GM10248 (cell line): ENCODE data around the gene TTC27.

Source experiments
- CTCF ChIA-PET: fragments of 300-600 bp; sonication (Branson Sonifier 250); formaldehyde crosslinking; extraction: SDS; loops from one replicate; lab custom pipeline; 2021; ENCODE audit warnings: antibody characterized with exemption; lab: Yijun Ruan, JAX
- POLR2A ChIA-PET: fragments of 350-650 bp; sonication (Branson Sonifier 250); formaldehyde crosslinking; extraction: SDS; loops from one replicate; lab custom pipeline; 2020; ENCODE audit warnings: antibody characterized with exemption; lab: Yijun Ruan, JAX
- DNase-seq: peaks from one replicate; pipeline ENCODE4 v3.0.0; 2012; ENCODE audit errors: extremely low spot score
- TF ChIP-seq, protein P1 (sequence below): IDR thresholded peaks from 2 replicates; pipeline ENCODE4 v1.5.1; 2012; ENCODE audit warnings: mild to moderate bottlenecking, low read depth; ENCODE audit errors: extremely low read depth, missing control alignments, control extremely low read depth

Gene TTC27

DNA sequence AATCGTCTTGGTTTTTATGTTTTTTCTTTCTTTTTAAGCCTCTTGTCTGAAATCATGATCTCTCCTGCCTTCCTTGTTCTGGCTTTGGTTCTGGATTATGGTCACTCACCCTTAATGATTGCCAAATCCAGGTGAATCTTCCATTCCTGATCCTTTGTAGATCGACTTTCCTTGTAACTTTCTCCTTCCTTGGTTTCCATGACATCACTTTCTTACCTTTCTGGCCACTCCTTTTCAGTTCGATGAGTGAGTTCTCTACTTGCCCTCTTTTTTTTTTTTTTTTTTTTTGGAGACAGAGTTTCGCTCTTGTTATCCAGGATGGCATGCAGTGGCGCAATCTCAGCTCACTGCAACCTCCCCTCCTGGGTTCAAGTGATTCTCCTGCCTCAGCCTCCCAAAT lies 179.8 kb downstream of the TTC27 start:
- ChIA-PET POLR2A (no interaction called here), CTCF (no interaction called here)
- no peak for DNase-seq
- TF ChIP-seq, protein P1, sequence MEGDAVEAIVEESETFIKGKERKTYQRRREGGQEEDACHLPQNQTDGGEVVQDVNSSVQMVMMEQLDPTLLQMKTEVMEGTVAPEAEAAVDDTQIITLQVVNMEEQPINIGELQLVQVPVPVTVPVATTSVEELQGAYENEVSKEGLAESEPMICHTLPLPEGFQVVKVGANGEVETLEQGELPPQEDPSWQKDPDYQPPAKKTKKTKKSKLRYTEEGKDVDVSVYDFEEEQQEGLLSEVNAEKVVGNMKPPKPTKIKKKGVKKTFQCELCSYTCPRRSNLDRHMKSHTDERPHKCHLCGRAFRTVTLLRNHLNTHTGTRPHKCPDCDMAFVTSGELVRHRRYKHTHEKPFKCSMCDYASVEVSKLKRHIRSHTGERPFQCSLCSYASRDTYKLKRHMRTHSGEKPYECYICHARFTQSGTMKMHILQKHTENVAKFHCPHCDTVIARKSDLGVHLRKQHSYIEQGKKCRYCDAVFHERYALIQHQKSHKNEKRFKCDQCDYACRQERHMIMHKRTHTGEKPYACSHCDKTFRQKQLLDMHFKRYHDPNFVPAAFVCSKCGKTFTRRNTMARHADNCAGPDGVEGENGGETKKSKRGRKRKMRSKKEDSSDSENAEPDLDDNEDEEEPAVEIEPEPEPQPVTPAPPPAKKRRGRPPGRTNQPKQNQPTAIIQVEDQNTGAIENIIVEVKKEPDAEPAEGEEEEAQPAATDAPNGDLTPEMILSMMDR, result no peak

DNA sequence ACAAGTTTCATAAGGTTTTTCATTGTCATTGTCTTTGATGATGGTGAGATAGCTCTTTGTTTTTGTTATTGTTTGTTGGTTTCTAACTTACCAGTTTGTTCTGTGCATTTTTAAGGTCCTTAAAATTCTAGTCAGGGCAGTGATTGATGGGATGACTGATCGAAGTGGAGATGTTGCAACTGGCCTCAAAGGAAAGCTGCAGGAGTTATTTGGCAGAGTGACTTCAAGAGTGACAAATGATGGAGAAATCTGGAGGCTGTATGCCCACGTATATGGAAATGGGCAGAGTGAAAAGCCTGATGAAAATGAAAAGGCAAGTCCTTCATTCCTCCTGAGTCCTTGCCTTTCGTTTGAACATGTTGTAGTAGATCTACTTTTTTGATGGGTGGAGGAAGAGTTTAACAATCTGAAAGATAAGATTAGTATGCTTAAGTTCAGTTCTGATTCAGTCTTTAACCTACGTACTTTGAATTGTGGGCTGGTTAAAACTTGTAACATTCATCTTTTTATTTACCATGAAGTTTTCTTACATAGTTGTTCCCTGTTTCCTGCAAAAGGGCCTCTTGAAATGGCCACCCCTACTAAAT lies 183.2 kb downstream of the TTC27 start:
- TF ChIP-seq, protein P1, result no peak
- DNase-seq, result no peak
- ChIA-PET CTCF (interaction anchor here (1.0 kb wide), 1 partner anchor 10 kb away, joined by 5 read pairs; no protein-coding TSS in a partner anchor), POLR2A (no interaction called here)

DNA sequence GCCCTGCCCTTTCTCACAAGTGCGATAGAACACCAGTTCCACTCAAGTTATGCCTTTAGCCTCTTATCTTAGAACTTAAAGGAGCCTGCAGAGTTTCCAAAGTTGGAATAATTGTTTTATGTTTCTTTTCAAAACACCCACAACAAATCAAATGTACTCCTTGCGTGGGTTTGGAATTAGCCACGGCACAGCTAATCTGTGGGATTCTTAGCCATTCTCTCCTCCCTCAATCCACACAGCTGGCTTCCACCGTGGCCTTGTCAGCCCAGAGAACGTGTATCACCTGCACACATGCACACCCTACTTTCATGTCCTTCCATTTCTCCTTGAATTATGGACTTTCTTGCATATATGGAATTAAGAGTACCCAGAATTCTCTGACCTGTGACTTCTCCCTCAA lies 183.8 kb downstream of the TTC27 start:
- CTCF ChIA-PET, result no interaction called here
- POLR2A ChIA-PET, result no interaction called here
- TF ChIP-seq, protein P1, result no peak
- no peak for DNase-seq

DNA sequence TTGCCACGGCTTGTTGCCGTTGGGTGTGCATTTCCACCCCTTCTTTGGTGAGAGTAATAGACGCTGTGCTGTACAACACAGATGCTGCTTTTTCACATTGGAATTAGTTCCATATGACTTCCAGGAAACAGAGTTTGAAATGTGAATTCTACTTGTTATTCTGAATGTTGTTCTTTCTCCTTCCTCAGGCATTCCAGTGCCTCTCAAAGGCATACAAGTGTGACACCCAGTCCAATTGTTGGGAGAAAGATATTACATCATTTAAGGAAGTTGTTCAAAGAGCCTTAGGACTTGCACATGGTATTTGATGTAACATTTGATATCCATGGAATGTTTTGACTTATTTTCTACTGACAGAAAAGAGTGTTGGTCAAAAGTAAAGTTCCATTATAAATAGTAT lies 184.5 kb downstream of the TTC27 start:
- POLR2A ChIA-PET, result no interaction called here
- no peak for DNase-seq
- TF ChIP-seq, protein P1, result no peak
- CTCF ChIA-PET, result no interaction called here

DNA sequence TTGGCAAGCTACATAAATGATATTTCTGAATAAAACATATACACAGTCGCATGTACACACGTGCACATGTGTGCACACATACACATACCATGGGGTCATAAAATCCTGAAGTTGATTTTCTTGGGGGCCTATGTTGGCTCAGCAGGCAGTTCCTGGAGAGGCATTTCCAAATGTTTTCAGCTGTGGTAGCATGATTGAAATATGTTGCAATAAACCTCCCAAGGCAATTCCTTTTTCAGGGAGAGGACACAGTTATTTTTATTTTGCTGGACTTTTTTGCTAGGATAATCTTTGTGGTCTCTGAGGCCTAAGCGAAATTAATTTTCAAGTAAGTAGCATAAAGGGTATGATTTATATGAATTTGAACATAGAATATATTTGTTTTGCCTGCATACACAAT lies 192.2 kb downstream of the TTC27 start:
- no peak for DNase-seq
- ChIA-PET POLR2A (no interaction called here), CTCF (no interaction called here)
- TF ChIP-seq, protein P1, result no peak

DNA sequence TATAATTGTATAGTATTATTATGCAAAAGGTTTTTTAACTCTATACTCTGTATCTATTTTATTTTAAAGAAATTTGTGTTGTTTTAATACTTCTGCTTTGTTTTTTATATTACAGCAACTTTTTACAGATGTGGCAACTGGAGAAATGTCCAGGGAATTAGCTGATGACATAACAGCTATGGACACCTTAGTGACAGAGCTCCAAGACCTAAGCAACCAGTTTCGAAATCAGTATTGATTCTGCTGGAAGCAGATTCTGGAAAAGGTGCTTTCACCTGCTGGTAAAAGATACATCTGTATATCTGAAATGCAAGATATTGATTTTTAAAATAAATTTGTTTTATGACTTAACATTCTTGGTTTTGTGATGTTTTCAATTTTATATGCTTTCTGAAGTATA lies 192.9 kb downstream of the TTC27 start:
- no peak for DNase-seq
- TF ChIP-seq, protein P1, result no peak
- ChIA-PET CTCF (interaction anchor here (1.3 kb wide), 1 partner anchor 10 kb away, joined by 5 read pairs; no protein-coding TSS in a partner anchor), POLR2A (no interaction called here)
